Thyroid gland (tissue), 4 donors: ENCODE results near the gene BCL7B.

ENCODE experiments used
- POLR2A ChIP-seq, 2 donors: fragments of 450-650 bp; IDR thresholded peaks; one replicate each; pipeline ENCODE4 v1.6.1; 2017; ENCODE audit warnings: antibody characterized with exemption in 2 of 2, mild to moderate bottlenecking in 2 of 2, moderate library complexity in 1 of 2
- TF ChIP-seq, protein P1 (sequence below), 6 experiments: fragments of 200-600 bp in 3 of 6; fragments of 450-650 bp in 3 of 6; sonication (generic) in 3 of 6; IDR thresholded peaks; one replicate each; pipeline ENCODE4 v1.5.1; 2016 to 2019; ENCODE audit warnings: antibody characterized with exemption in 6 of 6, mild to moderate bottlenecking in 2 of 6, inconsistent platforms in 1 of 6, moderate library complexity in 1 of 6

DNA sequence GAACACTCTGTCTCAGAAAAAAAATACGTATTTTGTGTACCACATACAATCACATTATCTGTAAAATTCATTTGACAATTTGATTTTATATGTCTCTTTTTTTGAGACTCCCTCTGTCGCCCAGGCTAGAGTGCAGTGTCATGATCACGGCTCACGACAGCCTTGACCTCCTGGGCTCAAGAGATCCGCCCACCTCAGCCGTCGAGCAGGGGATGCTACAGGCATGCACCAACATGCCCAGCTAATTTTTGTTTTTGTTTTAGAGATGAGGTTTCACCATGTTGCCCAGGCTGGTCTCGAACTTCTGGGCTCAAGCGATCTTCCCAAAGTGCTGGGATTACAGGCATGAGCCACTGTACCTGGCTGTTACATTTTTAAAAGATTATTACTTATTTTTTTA, 23.7 kb downstream of the BCL7B start:
- TF ChIP-seq, protein P1, sequence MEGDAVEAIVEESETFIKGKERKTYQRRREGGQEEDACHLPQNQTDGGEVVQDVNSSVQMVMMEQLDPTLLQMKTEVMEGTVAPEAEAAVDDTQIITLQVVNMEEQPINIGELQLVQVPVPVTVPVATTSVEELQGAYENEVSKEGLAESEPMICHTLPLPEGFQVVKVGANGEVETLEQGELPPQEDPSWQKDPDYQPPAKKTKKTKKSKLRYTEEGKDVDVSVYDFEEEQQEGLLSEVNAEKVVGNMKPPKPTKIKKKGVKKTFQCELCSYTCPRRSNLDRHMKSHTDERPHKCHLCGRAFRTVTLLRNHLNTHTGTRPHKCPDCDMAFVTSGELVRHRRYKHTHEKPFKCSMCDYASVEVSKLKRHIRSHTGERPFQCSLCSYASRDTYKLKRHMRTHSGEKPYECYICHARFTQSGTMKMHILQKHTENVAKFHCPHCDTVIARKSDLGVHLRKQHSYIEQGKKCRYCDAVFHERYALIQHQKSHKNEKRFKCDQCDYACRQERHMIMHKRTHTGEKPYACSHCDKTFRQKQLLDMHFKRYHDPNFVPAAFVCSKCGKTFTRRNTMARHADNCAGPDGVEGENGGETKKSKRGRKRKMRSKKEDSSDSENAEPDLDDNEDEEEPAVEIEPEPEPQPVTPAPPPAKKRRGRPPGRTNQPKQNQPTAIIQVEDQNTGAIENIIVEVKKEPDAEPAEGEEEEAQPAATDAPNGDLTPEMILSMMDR (IDR thresholded peaks at IDR 0.05) = no peak
- no peak for TF ChIP-seq POLR2A (IDR thresholded peaks at IDR 0.05)
